ENCODE results near the gene CNDP1.

Gene CNDP1

DNA sequence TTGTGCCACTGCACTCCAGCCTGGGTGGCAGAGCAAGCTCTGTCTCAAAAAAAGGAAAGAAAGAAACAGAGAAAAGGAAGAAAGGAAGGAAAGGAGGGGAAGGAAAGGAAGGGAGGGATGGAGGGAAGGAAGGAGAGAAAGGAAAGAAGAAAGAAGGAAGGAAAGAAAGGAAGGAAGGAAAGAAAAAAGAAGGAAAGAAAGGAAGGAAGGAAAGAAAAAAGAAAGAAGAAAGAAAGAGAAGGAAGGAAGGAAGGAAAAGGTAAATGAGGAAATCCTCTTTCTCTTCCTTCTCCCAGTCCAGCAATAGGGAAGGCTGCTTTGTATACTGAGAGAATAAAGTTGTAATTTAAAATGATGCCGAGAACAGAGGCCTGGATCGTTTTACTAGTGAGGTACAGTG is 40.6 kb downstream of the CNDP1 start:
- no peak for DNase-seq

DNA sequence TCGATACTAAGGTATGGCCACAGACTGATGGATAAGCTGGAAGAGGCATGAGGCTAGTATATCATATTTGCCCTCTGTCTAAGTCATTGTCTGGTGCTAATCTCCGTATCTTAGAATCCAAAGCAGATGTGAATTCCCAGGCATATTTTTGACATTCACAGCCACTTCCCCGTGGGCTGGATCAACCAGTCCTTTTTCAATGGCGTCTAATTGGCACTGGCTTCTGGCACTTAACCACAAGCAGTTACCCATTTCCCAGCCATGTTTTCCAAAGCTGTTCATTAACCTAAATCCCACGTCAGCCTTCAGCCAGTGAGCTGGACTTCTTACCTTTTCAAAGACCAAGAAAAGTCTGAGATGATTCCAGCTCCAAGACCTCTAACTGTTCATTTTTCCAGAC is 42.7 kb downstream of the CNDP1 start:
- DNase-seq: no peak

DNA sequence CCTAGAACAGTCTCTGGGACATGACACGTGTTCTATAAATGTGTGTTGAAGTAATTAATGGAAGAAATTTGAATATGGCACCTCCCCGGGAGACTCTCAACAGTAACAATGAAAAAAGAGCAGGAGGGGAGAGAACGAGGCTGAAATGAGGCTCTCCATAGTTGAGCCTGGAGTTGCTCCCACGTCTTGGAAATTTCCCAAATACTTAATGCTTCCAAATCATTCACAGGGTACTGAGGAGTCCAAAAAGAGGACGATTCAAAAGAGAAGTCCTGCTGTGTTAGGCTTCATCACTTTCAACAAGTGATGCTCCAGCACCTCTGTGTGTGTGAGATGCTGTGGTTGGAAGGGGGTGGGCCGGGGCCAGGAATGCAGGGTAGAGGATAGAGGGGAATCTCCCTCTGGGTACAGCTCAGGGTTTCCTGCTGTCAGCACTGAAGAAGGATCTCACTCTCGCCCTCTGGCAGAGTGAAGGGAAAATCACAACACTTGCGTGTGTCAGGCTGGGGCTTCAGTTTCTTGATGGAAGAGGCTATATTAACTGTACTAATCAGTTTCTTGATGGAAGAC is 45.3 kb downstream of the CNDP1 start:
- no peak for DNase-seq

DNA sequence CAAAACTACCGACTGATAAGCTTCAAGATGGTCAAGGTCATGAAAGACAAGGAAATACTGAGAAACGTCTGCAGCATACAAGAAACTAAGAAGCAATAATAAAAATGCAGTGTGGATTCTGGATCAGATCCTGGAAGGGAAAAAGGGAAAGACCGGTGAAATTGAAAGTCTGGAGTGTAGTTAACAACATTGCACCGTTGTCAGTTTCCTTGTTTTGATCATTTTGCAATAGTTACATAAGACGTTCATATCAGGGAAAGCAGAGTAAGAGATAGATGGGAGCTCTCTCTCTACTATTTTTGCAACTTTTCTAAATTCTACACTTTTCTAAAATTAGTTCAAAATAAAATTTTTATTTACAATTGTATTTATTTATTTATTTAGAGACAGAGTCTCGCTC is 48.3 kb downstream of the CNDP1 start:
- DNase-seq: no peak

DNA sequence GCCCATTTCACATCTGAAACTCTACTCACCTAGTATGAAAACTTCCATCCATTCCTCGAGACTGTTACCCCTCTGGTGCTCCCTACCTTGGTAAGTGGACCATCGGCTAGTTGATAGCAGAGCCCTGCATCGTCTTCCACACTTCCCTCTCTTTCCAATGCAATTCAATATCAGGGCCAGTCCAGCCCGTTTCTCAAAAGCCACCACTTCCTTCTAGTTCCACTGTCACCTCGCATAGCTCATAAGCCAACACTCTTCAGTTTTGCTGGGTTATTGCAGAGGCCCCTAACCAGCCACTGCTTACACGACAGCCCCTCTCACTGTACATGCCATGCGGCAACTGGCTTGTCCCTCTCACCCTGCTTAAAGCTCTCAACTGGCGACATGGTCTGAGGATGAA is 53.1 kb downstream of the CNDP1 start:
- no peak for DNase-seq

DNA sequence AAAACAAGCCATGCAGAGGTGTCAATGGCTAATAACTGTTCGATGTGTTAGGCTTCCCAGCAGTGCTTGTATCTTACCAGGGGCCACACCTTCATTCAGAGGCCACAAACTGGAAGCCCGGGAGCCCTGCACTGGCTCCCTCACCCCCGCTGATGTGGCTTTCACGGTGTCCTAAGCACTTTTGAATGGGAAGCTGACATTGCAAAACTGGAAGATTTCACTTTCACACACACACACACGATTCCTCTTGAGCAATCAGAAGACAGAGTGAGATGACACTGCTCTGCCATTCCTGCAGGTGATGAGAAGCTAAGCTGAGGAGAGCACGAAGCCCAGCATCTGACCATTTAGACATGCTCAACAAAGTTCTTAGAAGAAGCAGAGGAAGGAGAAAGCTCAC is 54.7 kb downstream of the CNDP1 start:
- no peak for DNase-seq

DNA sequence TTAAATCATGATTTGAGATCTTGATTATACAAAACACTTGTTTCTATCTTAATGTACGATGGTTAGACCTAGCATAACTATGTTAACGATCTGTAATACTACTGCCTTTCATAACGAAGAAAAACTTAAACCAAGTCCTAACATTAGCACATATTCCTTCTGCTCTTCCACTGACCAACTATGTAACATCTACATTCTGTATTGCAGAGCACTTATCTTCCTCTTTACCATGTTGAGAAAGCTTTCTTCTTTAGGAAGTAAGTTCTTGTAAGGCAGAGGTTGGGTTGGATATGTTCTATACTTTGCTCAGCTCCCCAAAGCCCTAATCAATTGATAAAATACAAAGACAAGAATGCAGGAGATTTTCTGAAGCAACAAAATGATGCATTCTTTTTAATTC is 55.5 kb downstream of the CNDP1 start:
- no peak for DNase-seq

DNA sequence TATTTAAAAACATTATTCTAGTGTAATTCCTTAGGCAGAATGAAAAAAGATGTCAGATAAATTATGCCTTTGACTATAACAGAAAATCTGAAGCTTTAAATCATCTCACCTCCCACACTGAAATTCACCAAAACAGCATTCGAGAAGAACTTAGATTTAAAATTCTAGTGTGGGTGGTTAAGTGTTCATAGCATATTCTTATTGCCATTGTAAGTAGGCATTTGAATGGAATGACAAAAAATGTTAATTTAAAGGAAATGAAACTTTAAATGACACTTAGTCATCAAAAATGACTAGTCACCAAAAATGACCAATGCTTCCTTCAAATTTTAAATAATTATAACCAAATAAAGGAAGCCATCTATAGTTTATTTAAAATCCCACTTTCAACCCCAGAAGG is 56.4 kb downstream of the CNDP1 start:
- DNase-seq: no peak

DNA sequence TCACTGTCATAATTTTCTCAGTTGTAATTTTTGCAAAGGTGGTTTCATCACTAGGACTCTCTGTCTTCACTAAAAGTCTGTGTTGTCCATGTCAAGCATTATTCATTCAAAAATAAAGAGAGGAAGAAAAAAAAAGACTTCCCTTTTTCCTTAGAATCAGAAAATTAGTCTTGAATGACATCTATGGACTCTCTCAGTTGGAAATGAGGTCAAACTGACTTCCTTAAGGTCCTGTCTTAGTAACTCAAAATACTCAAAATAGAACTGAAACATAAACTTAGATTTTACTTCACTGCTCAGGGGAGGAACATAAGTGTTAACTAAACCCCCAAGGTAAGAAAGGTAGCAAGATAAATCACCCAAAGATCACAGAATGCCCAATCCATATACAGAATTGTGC is 61.1 kb downstream of the CNDP1 start:
- no peak for DNase-seq

DNA sequence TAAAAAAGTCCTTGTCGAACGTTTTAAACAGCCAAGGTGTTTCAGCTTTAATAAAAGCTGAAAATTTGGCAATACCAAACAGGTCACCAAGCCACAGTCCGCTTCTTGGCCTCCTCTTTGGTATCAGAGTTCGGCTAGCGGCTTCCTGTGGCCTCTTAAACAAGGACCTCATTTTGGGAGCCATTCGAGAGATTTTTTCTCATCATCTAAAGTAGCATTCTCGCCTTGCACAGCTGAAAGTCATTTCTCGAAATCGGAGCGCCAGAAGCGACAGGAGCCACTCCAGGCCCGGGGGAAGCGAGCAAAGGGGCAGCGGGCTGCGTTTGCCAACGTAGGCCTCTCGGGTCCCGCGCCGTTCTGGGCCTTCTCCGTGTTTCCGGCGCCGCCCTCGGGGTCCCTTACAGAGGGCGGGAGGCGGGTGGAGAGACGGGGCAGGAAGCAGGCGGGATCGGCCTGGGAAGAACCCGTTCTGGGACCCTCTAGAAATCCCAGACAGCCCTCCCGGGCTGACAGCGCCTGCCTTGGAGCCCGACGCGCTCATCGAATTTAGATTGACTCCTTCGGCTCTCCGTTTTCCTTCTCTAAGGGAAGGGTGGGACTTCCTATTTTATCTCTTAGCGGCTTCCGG is 62.8 kb downstream of the CNDP1 start:
- peak in 49 of 51 donors; percentile 34 to 98 (median 75) for DNase-seq

DNA sequence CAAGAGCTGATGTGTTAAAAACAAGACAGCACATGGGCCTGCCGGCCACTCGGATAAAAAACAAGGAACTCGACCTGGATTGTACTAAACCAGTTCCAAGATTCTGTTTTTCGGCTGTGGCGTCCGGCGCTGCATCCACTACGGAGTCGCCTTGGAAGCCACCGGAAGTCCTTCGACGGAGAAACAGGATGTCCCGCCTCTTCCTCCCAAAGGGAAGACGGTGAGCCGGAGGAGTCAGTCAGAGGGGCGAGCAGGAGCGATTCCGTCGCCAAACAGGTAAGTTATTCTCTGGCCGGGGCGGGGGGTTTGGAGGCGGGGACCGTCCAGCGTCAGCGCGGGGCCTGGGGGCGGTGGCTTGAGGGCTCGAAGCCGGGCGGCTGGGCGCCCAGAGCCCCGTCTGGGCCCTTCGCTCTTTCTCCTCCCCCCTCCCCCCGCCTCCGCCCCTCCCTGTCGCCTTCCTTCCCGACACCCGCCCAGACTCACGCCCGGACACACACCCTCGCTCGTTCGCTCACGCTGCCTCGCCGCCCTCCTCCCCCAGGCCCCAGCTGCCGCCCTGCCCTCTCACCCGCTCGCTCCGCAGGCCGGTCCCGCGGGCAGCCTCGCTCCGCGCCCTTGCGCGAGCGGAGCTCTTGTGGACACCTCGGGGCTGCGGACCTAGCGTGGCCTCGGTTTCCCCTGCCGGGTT is 63.5 kb downstream of the CNDP1 start, which contains the start of gene ZNF407:
ZNF407 (plus strand) TSS at position 209 of the 688 bp plus-strand sequence. CDS start 33,150 bp downstream, outside the sequence.
- DNase-seq: peak; percentile 68 to 99 (median 87)

DNA sequence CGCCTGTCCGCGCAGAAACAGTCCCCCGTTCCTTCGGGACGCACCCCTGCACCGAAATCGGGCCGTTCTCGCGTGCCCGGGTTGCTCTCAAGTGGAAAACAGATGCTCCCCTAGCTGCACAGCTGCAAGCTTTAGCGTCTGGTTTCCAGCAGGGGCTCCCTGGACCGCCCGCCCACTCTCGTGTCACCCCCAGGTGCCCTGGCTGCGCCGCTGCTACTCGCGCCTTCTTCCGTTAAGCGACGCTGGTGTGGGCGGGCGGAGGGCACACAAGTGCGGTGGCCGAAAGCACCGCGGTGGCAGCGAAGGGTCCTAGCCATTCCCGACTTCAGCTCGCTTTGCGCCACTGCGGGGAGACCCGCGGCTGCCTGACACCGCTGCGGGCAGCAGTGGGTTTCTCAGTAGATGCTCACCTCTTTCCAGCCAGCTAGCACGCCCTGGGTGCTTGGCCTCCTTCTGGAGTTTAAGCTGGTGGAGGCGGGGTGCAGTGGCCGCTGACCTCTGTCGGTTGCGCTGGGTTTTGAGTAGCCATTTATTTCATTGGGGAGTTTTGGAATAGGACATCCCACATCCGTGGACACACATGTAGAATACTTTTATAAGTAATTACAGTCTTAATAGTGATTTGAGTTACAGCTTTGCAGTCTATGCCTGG is 64.2 kb downstream of the CNDP1 start:
- DNase-seq: peak in 28 of 51 donors; percentile 29 to 80 (median 56)

DNA sequence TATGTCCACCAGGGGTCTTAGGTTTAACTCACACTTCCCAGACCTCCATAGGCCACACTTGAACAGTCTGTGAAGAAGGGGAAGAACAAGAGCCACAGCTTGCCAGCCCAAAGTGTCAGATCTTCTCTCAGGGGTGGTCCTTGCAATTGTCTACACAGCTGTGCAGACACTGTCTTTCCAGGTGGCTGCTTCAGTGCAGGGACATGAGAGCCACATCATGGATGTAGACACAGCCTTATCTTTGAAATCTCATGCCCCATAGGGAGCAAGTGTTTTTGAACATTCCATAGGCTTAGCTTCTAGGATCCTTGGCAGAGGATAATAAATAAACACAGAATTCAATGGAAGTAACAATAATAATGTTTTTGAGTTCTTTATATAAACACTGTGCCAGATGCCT is 70.1 kb downstream of the CNDP1 start:
- no peak for DNase-seq

DNA sequence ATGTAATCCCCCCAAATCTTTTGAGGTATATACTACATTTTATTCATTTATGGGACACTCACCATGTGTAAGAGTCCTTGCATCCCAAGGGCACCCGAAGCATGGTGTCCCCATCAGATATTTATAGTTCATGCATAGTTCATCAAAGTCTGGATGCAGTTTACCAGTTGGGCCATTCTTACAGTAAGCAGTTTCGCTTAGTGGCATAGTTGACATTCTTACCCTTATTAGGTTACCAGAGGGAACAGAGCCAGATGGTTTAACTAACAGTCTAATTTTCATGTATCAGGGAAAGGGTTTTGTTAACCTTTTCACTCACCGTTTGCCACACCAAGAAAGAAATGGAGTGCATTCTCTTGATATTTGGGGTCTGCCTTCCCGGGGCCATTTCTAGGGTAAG is 70.5 kb downstream of the CNDP1 start:
- DNase-seq: no peak

DNA sequence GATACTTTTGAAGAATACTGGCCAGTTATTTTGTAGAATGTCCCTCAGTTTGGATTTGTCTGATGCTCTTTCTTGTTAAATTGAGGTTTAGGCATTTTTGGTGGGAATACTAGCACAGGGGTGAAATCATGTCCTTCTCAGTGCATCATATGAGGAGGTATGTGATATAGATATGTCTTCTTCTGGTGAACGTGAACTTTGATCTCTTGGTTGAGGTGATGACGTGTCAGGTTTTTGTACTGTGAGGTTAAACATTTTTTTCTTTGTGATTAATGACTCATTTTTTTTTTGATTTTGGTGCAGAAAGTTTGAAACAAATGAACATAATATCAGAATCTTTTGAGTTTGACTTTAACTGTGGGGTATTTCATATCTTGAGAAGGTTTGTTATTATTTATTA is 74.4 kb downstream of the CNDP1 start:
- no peak for DNase-seq

DNA sequence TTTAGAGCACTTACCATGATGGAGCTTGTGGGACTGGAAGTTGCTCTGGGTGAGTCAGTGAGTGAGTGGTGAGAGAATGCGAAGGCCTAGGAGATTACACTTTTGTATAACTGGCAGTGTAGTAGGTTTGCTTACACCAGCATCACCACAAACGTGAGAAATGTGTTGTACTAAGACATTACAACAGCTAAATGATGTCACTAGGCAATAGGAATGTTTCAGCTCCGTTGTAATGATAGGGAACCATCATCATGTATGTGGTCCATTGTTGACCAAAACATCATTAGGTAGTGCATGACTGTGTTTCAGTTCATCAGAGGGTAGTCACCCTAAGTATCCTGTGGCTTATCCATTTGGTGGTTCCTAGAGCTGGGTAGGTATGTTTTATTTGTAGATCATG is 75.2 kb downstream of the CNDP1 start:
- DNase-seq: no peak

DNA sequence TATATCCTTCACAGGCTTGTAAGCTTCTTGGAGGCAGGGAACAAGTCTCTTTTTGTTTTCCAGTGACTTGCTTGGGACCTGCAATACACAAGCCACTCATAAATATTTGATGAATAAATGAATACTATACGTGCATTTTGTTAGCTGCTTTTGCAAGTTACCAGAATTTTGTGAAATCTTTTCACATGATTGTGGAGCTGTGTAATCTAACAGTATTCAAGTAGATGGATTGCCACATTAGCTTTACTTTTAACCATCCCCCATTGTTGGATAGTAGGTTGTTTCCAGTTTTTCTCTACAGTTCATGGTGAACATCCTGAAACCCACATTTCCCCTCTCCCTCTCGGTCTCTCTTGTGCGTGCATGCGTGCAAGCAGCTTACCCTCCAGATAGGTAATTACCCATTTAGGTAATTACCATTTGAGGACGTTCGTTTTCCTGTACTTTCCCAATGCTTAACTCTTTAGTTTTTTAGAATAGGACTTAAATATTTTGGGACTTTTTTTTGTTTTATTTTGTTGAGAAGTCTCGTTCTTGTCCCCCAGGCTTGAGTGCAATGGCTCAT is 75.8 kb downstream of the CNDP1 start:
- DNase-seq: no peak

DNA sequence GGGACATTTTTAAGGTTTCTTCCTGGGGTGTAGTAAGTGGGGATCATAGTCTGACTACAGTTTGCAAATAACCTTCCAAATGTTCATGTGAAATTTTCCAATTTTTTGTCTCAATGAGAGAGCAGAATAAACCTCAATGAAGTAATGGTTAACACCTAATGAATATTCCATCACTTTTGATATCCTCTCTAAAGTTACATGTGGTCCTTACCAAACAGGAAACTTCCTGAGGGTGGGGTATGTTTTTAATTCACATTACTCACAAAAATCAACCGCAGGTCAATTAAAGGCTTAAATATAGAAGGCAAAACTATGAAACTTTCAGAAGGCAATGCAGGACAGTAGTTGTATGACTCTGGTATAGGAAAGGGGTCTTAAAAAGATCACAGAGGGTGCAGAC is 76.6 kb downstream of the CNDP1 start:
- no peak for DNase-seq

DNA sequence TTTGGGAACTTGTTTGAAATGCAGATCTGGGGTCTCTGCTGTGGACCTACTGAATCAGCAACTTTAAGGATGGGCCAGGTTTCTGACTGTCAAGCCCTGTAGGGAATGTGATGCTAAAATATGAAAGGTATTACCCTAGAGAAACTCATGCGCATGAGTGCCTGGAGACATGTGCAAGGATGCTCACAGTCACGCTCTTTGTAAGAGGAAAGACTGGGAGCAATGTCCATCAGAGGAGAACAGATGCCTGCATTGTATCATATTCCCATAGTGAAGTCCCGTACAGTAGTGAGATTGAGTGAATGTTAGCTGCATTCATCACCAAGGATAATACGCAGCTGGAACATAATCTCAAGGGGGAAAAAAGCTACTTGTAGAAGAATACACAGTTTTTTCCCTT is 77.5 kb downstream of the CNDP1 start:
- DNase-seq: peak in 1 of 51 donors; percentile 36

DNA sequence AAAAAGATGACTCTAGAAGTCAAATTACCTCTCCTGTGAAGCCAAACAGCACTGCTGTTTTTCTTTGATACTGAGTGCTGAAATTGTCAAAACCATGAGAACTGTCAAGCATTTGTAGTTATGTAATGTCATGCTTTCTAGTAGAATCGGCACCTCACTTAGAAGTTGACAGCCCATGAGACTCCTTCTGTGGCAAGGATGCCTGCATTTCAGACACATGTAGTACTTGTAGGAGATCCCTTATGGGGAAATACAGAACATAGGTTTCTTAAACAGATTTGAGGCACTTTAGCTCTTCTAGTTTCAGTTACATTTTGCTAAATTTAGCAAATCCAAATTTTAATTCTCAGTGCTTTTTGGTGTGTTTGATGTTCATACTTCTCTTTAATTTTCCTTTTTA is 79.1 kb downstream of the CNDP1 start:
- no peak for DNase-seq

DNA sequence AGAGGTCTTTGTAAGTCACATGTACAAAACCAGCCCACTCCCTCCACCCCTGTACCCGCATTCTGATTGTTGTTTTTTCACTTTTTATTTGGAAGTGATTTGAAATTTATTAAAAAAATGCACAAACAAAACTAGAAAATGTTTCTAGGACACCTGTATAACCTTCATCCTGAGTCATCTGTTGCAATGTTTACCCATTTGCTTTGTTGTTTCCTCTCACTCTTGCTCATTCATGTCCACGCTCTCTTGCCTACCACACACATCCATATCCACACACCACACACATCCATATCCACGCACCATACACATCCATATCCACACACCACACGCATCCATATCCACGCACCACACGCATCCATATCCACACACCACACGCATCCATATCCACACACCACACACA is 82.2 kb downstream of the CNDP1 start:
- DNase-seq: no peak

DNA sequence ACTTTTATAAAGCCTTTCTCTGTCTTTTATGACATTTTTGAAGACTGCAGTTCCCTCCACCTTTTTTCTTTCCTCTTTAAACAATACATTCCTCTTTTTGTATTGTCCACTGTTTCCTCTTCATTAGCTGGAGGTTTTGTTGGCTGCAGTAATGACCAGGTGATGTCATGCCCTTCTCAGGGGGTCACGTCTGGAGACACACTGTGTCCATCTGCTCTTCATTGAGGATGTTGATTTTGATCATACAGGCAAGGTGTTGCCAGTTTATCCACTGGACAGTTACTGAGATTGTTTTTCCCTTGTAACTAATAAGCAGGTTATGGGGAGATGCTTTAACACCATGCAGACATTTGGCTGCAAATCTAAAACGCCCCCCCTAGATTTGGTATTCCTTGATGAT is 83.2 kb downstream of the CNDP1 start:
- no peak for DNase-seq

All from hypothalamus (tissue), 51 donors.